ENCODE measurements around the gene ZBTB14. TPM values are rescaled to one million over a fixed set of nuclear protein-coding genes. Genes with fewer than 3 reads are reported as not detected.

Gene ZBTB14
- 9.2 TPM for total RNA-seq

- peak; percentile 52 to 78 (median 72) for DNase-seq (ENCODE audit: low read depth in 2 of 3, low spot score in 2 of 3)
Measured at GRCh38 chr18:5295231-5295920, at the start of gene ZBTB14. Gene ZBTB14, minus strand, starts transcription at chr18:5295726. Its CDS starts 2,480 bp downstream, at chr18:5293246.

DNA sequence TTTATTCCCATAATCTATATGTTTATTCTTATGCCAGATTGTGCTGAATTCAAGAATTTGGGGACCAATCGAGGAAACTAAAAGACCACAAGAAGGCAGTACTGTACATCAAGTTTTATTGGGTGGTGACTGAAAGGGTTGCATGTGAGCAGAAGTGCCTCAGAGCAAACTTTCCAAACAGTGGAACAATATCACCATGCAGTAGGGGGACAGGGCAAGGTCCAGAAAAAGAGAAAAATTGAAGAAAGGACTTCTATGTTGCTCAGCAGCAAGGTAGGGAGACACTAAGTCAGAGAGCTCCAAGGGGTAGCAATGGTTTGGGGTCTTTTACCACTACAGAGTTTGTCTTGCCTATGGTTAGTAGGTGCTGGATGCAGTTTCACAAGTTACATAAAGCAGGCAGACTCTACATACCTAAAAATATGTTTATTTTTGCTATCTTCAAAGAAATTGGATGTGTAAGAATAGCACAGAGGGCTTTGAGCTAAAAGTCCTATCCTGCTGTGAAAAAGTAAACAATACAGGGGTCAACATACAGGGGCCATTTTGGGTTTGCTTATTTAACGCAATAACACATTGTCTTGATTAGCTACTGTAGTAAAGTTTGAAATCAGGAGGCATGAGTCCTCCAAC is 43.8 kb upstream of the ZBTB14 start:
- DNase-seq (ENCODE audit: low read depth in 2 of 3, low spot score in 2 of 3), result no peak

GRCh38 chr18:5334456-5335075 is 39.0 kb upstream of the ZBTB14 start:
- no peak for DNase-seq (ENCODE audit: low read depth in 2 of 3, low spot score in 2 of 3)

DNA sequence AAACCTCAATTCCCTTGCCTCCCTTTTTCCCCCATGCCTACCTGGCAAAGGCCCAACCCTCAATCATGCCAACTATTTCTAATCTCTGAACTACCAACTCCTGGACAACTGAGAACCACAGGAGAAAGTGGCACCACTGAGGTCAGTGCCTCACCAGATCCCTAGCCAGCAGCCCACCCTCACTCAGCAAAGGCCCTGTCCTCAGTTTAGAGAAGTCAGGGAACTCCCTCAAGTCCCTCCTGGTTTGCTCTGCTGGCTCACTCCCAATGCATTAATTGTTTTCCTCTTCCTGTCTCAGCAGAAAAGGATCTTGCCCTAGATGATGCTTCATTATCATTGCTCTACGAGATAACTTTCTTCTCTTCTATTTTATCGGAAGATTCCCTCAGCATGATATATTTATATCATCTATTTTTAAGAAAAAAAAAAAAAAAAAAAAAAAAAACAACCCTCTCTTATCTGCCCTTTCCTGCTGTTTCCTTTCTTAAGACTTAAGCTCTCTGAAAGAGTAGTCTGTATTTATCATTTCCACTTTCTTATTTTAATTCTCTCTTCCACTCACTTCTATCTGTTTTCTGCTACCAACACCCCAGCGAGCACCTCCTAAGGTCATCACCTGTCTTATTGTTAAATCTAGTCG is 22.7 kb upstream of the ZBTB14 start:
- DNase-seq (ENCODE audit: low read depth in 2 of 3, low spot score in 2 of 3), result peak in 1 of 3 donors; percentile 48

DNA sequence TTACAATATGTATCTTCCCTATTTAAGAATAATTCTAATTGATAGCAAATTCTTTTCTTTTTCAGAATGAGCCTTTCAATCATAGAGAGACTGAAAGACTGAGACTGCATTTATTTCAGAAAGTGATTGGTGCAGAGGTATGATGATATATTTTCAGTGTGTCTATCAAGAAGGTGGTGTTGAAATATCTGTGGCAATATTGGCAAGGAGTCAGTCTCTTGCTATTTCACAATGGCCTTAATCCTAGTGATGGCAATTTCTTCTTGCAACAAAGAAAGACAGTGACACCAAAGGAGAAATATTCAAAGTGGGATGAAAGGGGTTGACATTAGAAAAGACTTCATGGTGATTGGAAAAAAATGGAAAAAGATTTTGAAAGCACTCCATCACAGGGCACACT is 21.7 kb upstream of the ZBTB14 start:
- no peak for DNase-seq (ENCODE audit: low read depth in 2 of 3, low spot score in 2 of 3)

DNA sequence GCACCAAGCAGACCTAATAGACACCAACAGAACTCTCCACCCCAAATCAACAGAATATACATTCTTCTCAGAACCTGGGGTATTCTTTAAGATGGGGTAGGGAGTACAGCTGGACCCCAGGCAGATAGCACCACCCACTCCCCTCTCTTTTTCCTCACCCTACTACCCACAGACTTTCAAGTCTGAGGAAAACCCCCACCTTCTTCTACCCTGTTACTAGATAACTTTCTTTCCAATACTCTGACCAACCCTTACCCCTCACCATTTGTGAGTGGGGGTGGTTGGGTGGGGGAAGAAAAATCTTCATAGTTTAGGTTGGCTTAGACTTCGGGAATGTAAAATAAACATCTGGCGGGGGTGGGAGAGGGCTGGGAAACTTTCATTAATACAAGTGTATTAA is 20.3 kb upstream of the ZBTB14 start:
- DNase-seq (ENCODE audit: low read depth in 2 of 3, low spot score in 2 of 3), result no peak

- peak in 1 of 3 donors; percentile 23 for DNase-seq (ENCODE audit: low read depth in 2 of 3, low spot score in 2 of 3)
Measured at GRCh38 chr18:5311301-5311989, 15.9 kb upstream of the ZBTB14 start.

- DNase-seq (ENCODE audit: low read depth in 2 of 3, low spot score in 2 of 3), result peak; percentile 16 to 67 (median 32)
Measured at GRCh38 chr18:5309888-5310470, 14.5 kb upstream of the ZBTB14 start.

GRCh38 chr18:5305835-5306234 is 10.3 kb upstream of the ZBTB14 start:
- no peak for DNase-seq (ENCODE audit: low read depth in 2 of 3, low spot score in 2 of 3)

GRCh38 chr18:5304232-5304631 is 8.7 kb upstream of the ZBTB14 start:
- no peak for DNase-seq (ENCODE audit: low read depth in 2 of 3, low spot score in 2 of 3)

DNA sequence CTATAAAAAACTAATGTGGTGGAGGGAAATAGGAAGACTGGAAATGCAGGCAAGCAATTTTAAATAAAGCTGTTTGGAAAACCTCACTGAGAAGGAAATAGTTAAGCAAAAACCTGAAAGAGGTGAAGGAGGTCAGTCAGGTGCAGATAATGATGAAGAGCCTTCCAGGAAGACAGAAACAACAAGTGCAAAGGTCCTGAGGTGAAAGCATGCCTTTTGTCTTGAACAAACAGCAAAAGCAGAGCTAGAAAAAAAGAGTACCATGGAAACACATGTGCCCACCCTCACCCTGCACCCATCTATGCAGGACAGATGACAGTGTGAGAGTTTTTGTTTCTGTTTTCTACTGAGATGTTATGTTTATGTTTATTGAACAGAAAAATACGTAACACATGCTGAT is 8.1 kb upstream of the ZBTB14 start:
- DNase-seq (ENCODE audit: low read depth in 2 of 3, low spot score in 2 of 3), result no peak

GRCh38 chr18:5302606-5303005 is 7.1 kb upstream of the ZBTB14 start:
- no peak for DNase-seq (ENCODE audit: low read depth in 2 of 3, low spot score in 2 of 3)

GRCh38 chr18:5300476-5301010 is 5.0 kb upstream of the ZBTB14 start:
- DNase-seq (ENCODE audit: low read depth in 2 of 3, low spot score in 2 of 3), result no peak

DNA sequence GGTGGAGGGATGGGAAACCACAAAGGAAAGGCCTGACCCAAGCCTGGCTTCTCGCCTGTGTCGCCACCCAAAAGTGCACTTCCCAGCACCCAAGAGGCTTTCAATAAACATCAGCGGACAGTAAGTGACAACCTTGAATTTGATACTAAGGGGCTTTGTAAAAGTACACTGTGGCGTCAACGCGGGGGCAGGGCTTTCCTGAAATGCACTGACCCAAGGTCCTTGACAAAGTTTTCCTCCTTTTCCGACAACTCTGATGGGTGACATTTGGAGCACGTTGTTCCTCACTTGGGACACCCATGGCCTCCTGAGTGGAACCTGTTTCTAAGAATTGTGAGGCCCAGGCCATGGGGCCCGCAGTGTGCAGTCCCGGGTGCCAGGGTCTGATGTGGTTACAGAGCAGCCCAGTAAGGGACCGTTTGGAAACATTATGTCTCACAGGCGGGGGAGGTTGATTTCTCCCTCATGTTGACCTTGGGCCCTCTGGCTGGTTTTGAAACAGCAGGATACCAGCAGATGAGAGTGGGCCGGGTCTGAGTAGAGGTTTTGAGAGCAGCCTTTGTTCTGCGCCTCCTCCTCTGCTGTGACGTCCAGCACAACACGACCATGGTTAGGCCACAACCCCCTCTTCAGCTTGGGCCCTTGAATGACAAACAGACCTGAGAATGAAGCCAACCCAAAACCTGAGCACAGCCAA is 2.8 kb upstream of the ZBTB14 start:
- no peak for DNase-seq (ENCODE audit: low read depth in 2 of 3, low spot score in 2 of 3)

DNA sequence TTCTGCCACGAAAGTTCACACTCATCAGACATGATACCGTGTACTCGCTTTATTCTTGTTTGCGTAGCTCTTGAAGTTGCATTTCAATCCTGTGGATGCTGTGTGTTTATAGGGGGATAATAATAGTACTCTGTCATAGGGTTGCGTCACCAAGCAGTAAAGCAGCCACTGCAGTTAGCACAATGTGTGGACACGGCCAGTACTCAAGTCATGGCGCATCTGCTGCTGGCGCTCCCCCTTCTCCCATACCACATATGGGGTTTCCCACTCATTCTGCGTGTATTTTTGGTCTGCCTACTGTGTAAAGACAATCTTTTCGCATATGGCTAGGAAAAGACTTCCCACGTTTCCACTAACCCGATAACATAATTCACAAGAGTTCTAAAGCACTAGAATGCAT is 2.1 kb upstream of the ZBTB14 start:
- DNase-seq (ENCODE audit: low read depth in 2 of 3, low spot score in 2 of 3), result no peak

DNA sequence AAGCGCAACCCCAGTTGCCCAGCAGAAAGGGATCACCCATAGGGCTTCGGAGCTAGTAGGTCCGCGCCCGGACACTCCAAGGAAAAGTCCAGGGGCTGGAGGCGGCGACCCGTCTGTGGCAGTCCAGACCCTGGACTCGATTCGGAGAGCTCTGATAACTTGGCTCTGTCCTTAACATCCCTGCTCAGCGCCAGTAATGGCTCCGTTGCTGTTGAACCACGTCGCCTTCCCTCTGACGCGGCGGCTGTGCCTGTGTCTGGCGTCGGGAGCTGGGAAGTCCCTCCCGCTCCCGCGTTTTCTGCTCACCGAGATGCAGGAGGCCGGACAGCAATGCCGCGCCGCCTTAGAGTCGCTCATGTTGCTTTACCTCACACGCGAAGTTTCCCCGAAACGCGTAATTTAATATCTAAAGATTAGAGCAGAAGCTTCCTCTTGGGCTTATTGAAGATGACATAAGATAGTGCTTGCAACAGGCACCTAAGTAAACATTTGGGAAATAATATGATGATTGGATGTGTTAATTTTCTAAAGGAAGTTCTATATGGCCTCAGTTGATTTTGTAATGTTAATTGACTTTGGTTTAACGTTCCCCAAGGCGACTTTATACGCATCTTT is 1.3 kb upstream of the ZBTB14 start:
- peak; percentile 29 to 87 (median 74) for DNase-seq (ENCODE audit: low read depth in 2 of 3, low spot score in 2 of 3)

- DNase-seq (ENCODE audit: low read depth in 2 of 3, low spot score in 2 of 3), result peak; percentile 97 to 99 (median 98)
Measured at GRCh38 chr18:5295981-5296705, 617 bp upstream of the ZBTB14 start.

GRCh38 chr18:5294457-5295230 is 882 bp downstream of the ZBTB14 start:
- peak; percentile 61 to 80 (median 79) for DNase-seq (ENCODE audit: low read depth in 2 of 3, low spot score in 2 of 3)

All from hematopoietic multipotent progenitor cell (in vitro differentiated cells).